ENCODE measurements around the gene ATP1B3. TPM values are rescaled to one million over a fixed set of nuclear protein-coding genes. Genes with fewer than 3 reads are reported as not detected.
"Not testable (repeated sequence)": the region's sequence is repeated elsewhere in the genome, so short reads cannot be mapped to it uniquely, and the experiment has no call there.

ATP1B3 gene
- total RNA-seq, 4 donors from 2014 or later, result 55.1 to 94.1 (median 64.7) TPM

DNA sequence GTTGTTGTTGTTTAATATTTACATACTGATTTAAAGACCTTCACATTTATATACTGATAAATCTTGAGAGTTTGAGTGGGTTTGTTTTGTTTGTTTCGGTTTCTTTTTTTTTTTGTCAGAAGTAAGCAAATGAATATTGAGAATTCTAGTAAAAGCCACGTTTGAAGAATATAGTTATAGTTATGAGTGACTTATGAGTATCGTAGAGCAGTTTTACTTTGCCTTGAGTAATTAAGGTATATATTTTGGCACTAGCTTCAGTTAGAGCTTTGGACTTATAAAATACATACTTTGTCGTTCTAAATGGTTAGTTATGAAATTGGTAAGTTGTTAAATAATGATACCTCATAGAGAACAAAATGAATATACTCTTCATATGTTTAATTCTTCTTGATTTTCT is 27.8 kb downstream of the ATP1B3 start:
- no peak for TF ChIP-seq POLR2A (IDR thresholded peaks at IDR 0.05)
- TF ChIP-seq, protein P1, sequence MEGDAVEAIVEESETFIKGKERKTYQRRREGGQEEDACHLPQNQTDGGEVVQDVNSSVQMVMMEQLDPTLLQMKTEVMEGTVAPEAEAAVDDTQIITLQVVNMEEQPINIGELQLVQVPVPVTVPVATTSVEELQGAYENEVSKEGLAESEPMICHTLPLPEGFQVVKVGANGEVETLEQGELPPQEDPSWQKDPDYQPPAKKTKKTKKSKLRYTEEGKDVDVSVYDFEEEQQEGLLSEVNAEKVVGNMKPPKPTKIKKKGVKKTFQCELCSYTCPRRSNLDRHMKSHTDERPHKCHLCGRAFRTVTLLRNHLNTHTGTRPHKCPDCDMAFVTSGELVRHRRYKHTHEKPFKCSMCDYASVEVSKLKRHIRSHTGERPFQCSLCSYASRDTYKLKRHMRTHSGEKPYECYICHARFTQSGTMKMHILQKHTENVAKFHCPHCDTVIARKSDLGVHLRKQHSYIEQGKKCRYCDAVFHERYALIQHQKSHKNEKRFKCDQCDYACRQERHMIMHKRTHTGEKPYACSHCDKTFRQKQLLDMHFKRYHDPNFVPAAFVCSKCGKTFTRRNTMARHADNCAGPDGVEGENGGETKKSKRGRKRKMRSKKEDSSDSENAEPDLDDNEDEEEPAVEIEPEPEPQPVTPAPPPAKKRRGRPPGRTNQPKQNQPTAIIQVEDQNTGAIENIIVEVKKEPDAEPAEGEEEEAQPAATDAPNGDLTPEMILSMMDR (IDR thresholded peaks at IDR 0.05), result no peak
- no peaks in the 10 kb centered on the region for H3K27me3 ChIP-seq
- peaks cover 16 to 17% of the 10 kb centered on the region in 2 donors for H3K36me3 ChIP-seq
- H3K9me3 ChIP-seq, result no peaks in the 10 kb centered on the region
- intact Hi-C loops (cut with DNase I), result no loop called here
- whole genome bisulfite sequencing, 2 donors, result 73 to 94% methylated on average over 4 of the region's 4 CpGs
- H3K4me1 ChIP-seq, result no peaks in the 10 kb centered on the region
- H3K27ac ChIP-seq, result no peak overlapping the region
- H3K4me3 ChIP-seq (replicated peaks in 1 of 3), result no peak overlapping the region
- DNase-seq, result no peak

DNA sequence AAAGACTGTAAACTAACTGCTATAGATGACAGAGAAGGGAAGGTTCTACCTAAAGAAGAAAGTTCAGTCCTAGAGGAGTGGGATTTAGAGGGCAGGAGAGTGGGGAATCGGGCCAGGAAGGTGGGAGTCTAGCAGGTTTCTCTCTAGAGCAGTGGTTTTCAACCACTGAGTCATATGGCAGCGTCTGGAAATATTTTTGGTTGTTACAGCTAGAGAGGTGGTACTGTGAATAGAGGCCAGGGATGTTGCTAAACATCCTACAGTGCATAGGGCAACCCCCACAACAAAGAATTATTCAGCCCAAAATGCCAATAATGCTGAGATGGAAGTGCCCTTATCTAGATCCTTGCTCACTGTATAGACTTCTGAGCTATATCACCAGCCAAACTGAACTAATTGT is 28.7 kb downstream of the ATP1B3 start:
- Histone ChIP-seq H3K27ac (no peak overlapping the region), H3K27me3 (no peaks in the 10 kb centered on the region), H3K4me3 (replicated peaks in 1 of 3) (no peak overlapping the region), H3K36me3 (peaks cover 16 to 17% of the 10 kb centered on the region in 2 donors), H3K9me3 (no peaks in the 10 kb centered on the region), H3K4me1 (no peaks in the 10 kb centered on the region)
- intact Hi-C loops (cut with DNase I), result no loop called here
- 94 to 96% methylated on average over 2 of the region's 2 CpGs for WGBS, 2 donors
- TF ChIP-seq POLR2A (IDR thresholded peaks at IDR 0.05), result no peak
- TF ChIP-seq, protein P1 (IDR thresholded peaks at IDR 0.05), result no peak
- no peak for DNase-seq

GRCh38 chr3:141909408-141909807 is 33.0 kb downstream of the ATP1B3 start:
- Histone ChIP-seq H3K9me3 (no peaks in the 10 kb centered on the region), H3K27me3 (no peaks in the 10 kb centered on the region), H3K4me3 (replicated peaks in 1 of 3) (no peak overlapping the region), H3K36me3 (peaks cover 16 to 17% of the 10 kb centered on the region in 2 donors), H3K27ac (no peak overlapping the region), H3K4me1 (no peaks in the 10 kb centered on the region)
- intact Hi-C loops (cut with DNase I), result no loop called here
- DNase-seq, result no peak
- TF ChIP-seq POLR2A (IDR thresholded peaks at IDR 0.05), result no peak
- TF ChIP-seq, protein P1 (IDR thresholded peaks at IDR 0.05), result no peak

- peaks cover 16 to 17% of the 10 kb centered on the region in 2 donors for H3K36me3 ChIP-seq
- H3K4me1 ChIP-seq; H3K9me3 ChIP-seq; DNase-seq; H3K27me3 ChIP-seq; H3K27ac ChIP-seq; H3K4me3 ChIP-seq (replicated peaks in 1 of 3): not testable (repeated sequence)
- intact Hi-C loops (cut with DNase I), result loop anchor here (10.0 kb wide), 1 partner anchor 175 kb away; the partner anchor contains the start of gene RNF7
- 98% methylated on average over 4 of the region's 4 CpGs for WGBS, 2 donors
These were observed 33.5 kb downstream of the ATP1B3 start for GRCh38 chr3:141909986-141910385.

DNA sequence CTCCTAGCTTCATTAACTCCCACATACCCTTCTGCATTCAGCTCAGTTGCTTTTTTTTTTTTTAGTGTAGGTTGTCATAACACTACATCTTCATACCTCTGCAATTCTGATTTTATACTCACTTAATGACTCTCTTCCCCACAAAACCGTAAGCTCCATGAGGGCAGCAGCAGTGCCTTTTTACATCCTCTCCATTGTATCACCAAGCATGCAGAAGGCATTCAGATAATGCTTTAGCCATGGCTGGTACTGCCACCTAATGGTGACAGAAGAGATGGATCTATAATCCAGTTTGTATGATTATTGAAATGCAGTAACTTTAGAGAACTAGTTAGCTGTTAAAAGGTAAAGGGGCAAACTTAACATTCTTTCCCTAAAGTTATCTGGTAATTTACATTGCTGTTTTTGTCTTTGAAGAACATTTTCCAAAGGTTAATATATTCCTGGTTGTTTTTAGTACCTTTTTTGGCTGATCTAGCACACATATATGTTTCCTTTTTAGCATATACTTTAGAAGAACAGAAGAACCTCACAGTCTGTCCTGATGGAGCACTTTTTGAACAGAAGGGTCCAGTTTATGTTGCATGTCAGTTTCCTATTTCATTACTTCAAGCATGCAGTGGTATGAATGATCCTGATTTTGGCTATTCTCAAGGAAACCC is 36.8 kb downstream of the ATP1B3 start:
- peak; percentile 21 to 40 for DNase-seq
- peaks cover 5 to 8% of the 10 kb centered on the region in 2 donors for H3K36me3 ChIP-seq
- WGBS, 2 donors, result 28 to 48% methylated on average over 1 of the region's 1 CpG
- no peaks in the 10 kb centered on the region for H3K4me1 ChIP-seq
- H3K4me3 ChIP-seq (replicated peaks in 1 of 3), result no peak overlapping the region
- intact Hi-C loops (cut with DNase I), result loop anchor here (10.0 kb wide), 1 partner anchor 178 kb away; the partner anchor contains the start of gene RNF7
- H3K27ac ChIP-seq, result no peak overlapping the region
- TF ChIP-seq, protein P1 (IDR thresholded peaks at IDR 0.05), result peak; percentile 29 to 70 (median 60)
- no peak for TF ChIP-seq POLR2A (IDR thresholded peaks at IDR 0.05)
- H3K27me3 ChIP-seq, result no peaks in the 10 kb centered on the region
- no peaks in the 10 kb centered on the region for H3K9me3 ChIP-seq
